Muscle of back (tissue), 11 donors: ENCODE measurements around the gene ANKRD23. TPM values are rescaled to one million over a fixed set of nuclear protein-coding genes. Genes with fewer than 3 reads are reported as not detected.
A peak's percentile ranks its signal among the peaks of the same experiment; 100 is the strongest.
"Not testable (repeated sequence)": the region's sequence is repeated elsewhere in the genome, so short reads cannot be mapped to it uniquely, and the experiment has no call there.

Experiments used
- DNase-seq, 3 donors: peaks; one replicate each; pipeline versions ENCODE4 v3.0.0 to v3.0.0-alpha.2; 2013
- polyA plus RNA-seq, 10 donors: library from polyadenylated mRNA; unstranded; fragments of 120-200 nt; gene quantifications; one replicate each; pipeline ENCODE4 v1.2.1, GENCODE V29; 2013; ENCODE audit not compliant: insufficient read length in 10 of 10

Gene ANKRD23
- polyA plus RNA-seq, 10 donors, result 5.7 to 18.8 (median 9.0) TPM

DNA sequence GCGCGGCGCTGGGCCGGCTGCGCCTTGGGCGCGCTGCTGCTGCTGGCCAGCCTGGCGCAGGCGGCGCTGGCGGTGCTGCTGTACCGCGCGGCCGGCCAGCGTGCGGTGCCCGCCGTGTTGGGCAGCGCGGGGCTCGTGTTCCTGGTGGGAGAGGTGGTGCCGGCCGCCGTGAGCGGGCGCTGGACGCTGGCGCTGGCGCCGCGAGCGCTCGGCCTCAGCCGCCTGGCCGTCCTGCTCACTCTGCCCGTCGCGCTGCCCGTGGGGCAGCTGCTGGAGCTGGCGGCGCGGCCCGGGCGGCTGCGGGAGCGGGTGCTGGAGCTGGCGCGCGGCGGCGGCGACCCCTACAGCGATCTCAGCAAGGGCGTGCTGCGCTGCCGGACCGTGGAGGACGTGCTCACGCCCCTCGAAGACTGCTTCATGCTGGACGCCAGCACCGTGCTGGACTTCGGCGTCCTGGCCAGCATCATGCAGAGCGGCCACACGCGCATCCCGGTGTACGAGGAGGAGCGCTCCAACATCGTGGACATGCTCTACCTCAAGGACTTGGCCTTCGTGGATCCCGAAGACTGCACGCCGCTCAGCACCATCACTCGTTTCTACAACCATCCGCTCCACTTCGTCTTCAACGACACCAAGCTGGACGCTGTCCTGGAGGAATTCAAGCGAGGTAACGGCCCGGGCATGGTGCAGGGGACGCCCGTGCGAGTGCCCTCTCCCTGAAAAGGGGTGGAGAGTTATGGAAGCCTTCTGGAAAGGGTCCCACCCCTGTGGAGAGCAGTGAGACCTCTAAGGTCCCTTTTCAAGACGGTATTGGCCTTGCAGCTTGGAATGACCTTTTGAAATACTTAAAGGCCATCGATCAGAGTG, 26.8 kb downstream of the ANKRD23 start:
- peak in 1 of 3 donors; percentile 63 for DNase-seq

DNA sequence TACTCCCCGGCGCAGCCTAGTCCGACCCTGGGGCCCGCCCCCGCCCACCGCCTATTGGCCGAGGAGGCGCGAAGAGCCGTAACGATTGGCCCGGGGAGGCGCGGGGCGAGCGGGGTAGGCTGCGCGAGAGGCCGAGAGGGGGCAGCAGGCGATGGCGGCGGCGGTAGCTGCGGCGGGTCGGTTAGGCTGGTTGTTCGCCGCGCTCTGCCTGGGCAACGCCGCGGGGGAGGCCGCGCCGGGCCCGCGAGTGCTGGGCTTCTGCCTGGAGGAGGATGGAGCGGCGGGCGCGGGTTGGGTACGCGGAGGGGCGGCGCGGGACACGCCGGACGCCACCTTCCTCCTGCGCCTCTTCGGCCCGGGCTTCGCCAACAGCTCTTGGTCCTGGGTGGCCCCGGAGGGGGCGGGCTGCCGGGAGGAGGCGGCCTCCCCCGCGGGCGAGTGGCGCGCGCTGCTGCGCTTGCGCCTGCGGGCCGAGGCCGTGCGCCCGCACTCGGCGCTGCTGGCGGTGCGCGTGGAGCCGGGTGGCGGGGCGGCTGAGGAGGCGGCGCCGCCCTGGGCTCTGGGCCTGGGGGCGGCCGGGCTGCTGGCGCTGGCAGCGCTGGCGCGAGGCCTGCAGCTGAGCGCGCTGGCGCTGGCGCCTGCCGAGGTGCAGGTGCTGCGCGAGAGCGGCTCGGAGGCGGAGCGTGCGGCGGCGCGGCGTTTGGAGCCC, 27.5 kb downstream of the ANKRD23 start, which contains the start of gene CNNM3:
TSS of gene CNNM3 (plus strand) at position 142 of the 709 bp plus-strand sequence. CDS start at position 152, 10 bp downstream.
- peak; percentile 93 to 98 (median 95) for DNase-seq

DNA sequence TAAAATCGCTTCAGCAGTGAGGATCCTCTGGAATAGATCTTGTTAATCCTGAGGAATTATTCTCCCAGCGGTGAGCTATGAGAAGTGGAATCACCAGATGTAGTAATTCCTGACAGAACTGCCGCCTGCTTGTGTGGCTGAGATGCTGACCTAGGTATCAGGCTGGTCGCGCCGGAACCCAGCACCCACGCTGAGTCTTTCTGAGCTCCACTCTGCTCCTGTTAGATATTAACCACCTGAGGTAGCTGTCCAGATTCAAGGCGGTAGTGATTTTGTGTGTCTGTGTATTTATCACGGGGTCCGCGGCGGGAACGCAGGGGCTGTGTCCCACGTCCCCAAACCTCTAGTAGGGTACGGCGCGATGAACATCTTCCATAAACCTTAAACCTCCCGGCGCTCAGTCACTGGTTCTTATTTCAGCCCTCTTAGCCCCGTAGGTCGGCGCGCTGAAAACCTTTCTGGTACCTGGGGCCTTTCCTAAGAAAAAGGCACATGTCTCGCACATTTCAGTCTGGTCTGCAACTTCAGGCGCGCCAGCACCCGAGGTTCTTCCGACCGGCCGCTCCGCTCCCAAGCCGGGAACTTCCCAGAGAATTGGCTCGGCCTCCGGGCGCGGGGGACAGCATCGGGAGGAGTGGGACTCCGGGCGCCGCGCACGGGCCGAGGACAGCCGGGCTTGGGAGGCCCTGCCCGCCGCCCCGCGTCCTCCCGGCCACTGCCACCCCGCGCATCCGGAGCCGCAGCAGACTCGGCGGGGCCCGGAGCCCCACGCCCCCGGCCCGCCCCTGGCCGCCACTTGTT, 28.3 kb downstream of the ANKRD23 start:
- peak in 1 of 3 donors; percentile 68 for DNase-seq

DNA sequence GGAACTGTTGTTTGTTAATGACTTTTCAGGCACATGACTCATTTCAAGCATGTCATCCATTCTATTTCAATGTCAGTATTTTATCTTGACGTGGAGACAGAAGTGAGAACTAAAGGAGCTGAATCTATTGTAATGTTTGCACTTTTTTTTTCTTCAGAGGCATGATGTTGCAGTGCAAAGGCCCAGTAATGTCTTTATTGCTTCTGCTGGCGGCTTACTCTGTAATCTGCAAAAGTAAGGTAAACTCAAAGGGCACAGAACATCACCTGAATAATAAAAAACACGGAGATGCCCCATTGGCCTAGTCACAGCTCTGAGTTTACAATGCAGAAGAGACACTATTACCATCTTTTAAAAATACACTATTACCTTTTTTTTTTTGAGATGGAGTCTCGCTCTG, 30.2 kb downstream of the ANKRD23 start:
- DNase-seq, result no peak

DNA sequence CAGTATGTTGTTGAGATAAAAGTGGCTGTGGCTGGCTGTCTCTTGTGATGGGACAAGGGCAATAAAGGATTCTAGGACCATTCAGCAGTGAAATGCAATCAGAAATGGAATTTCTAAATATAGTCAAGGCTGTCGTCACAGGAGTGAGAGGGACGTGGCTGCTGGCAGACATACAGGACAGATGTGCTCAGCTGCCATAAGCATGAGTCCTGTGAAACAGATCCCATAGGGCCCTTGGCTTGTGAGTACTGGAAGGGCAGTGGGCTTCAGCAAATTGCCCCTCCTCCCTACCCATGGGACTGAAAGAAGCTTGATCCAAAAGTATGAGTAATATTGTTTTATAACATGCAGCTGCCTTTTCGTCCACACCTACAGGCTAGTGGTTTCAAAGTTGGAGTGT, 31.9 kb downstream of the ANKRD23 start:
- DNase-seq, result peak; percentile 78 to 94 (median 87)

DNA sequence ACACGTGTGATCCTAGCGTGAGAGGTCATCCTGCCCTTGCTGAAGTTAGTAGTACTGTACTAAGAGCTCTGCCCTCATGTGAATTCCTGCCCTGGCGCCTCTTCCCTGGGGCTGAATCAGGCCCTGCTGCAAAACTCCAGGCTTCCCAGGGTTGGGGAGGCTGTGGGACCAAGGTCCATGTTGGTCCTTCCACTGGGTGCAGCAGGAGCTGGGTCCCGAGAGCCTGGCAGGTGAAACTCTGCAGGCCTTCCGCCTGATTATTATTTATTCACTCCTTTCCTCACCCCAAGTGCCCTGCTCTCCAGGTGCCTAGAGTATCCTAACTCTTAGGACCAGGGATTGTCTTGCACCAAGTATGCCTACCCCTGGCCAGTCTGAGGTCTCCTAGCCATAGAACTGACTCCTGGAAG, 33.0 kb downstream of the ANKRD23 start:
- no peak for DNase-seq

DNA sequence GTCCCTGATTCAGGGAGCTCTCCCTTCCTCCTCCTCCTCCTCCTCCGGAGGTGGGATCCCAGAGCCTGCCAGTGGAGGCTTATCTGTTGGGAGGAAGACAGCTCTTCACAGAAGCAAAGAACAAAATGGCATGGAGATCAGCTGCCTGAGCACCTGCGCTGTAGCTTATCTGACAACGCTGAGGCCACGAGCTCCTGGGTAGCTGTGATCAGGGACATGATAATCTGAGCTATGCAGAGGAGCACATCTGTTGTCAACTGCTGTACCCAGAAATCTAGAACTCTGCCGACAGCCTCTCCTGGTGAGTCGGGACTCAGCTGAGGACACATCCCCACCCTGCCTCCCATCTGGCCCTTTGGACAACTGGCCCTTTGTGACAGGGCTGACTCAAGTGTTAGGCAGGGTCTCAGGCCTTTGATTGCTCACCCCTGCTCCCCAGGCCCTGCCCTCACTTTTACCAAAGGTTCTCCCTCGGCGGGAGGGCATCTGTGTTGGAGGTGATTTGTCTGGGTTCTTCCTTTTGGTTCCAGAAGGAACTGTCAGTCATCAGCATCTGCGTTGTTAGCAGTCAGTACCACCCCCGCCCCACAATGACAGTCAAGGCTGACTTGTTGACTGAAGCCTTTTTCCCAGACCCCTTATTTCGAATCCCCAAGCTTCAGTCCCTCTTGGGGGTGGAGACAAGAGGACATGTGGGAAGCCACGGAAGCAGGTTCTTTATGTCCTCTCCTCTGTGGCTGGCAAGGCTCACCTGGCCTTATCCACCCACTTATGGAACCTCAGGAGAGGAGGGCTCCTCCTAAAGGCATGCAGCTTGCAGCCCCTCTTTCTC, 33.7 kb downstream of the ANKRD23 start:
- no peak for DNase-seq

DNA sequence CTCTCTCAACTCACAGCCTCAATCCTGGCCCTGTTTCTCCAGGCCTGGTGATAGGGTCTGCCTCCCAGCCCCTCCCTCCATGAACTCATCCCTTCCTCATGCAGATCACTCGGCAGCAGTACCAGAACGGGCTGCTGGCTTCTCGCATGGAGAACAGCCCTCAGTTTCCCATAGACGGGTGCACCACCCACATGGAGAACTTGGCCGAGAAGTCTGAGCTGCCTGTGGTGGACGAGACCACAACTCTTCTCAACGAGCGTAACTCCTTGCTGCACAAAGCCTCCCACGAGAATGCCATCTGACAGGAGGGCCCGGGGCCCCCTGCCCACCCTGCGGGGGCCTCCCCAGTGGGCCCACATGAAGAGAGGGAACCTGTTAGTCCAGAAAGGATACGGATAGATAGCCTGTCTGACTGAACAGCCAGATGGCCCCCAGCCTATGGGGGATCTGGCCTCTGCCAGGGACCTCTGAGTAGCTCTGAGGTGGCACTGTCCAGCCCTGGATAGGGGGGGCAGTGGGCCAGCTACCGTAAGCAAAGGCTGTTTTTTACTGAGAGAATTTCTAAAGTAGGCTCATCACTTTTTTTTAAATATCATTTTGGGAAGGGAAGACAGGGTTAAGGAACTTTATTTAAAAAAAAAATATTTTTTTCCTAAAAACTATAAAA, 34.5 kb downstream of the ANKRD23 start:
- no peak for DNase-seq

DNA sequence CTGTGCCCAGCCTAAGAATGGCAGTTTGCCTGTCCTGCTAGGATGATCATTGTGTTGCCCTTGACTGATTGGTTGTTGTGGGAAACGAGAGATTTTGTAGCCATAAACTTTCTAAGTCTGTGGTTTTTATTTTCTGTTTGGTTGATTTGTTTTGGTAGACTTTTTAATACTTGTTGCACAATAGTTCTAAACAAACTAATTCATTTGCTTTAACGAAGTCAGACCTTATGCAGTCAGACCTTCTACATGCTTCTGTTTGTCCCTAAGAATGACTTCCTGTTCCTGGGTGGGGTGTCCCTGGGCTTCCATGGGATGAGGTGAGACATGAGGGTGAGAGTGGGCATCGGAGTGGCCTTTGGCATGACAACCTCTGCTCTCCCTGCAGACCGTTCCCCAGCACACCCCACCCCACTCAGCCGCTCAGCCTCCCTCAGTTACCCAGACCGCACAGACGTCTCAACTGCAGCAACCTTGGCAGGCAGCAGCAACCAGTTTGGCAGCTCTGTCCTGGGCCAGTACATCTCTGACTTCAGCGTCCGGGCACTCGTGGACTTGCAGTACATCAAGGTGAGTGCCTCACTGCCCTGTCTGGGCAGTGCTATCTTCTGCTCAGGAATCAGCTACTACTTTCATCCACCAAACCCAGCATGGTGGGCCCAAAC, 35.5 kb downstream of the ANKRD23 start:
- DNase-seq, result no peak

DNA sequence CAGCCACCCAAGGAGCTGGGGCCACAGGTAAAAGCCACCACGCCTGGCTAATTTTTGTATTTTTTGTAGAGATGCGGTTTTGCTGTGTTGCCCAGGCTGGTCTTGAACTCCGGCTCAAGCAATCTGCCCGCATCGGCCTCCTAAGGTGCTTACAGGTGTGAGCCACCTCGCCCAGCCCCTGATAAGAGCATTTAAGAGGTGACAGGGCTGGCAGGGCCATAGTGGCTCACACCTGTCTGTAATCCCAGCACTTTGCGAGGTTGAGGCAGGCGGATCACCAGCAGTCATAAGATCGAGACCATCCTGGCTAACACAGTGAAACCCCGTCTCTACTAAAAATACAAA, 36.7 kb downstream of the ANKRD23 start:
- DNase-seq, result no peak

DNA sequence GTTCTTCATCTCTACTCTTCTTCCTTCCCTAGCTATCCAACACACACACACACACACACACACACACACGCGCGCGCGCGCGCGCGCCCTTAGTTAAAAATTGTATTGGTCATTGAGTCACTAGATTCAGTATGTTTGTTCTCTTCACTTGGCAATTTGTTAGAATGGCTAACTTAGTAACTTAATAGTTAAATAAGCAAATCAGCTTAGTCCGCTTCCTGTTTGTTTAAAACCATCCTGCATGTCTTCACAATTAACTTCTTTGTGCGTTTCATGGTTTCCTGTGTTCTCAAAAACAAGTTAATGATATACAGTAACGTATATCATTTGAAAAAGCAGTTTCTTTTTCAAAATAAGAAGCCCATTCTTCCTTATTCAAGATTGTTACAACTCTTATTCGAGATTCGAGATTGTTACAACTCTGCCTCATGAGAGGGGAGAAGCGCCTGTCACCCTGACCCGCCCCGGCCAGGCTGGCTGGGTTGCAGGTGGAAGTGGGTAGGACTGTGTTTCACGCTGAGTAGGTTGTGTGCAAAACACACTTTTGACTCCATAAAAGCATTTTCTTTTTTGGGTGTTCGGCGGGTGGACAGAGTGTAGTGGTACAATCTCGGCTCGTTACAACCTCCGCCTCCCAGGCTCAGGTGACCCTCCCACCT, 37.2 kb downstream of the ANKRD23 start:
- DNase-seq, result no peak

DNA sequence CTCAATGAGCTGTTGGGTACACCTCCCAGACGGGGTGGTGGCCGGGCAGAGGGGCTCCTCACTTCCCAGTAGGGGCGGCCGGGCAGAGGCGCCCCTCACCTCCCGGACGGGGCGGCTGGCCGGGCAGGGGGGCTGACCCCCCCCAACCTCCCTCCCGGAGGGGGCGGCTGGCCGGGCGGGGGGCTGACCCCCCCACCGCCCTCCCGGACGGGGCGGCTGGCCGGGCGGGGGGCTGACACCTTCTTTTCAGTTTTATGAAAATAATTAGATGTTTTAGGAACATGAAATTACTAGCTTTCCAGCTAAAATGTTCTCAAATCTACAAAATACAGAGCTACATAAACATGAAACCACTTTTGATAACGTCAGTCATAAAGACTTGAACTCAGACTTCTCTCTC, 37.9 kb downstream of the ANKRD23 start:
- not testable (repeated sequence) for DNase-seq

DNA sequence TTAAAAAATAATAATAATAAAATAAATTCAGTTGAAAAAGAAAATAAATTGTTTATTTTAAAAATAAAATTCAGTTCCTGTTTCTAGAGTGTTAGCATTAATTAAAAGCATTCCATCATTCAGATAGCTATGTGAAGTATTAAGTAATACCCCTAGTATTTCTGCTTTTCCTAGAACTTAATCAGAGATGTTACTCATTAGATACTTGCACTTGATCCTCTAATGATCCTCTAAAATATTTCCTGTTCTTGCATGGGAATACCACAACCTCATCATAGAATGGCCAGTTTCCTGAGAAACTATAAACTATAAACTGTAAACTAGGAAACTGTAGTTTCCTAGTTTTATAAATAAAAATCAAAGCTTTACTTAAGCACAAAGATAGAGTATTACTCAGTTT, 38.8 kb downstream of the ANKRD23 start:
- DNase-seq, result no peak

DNA sequence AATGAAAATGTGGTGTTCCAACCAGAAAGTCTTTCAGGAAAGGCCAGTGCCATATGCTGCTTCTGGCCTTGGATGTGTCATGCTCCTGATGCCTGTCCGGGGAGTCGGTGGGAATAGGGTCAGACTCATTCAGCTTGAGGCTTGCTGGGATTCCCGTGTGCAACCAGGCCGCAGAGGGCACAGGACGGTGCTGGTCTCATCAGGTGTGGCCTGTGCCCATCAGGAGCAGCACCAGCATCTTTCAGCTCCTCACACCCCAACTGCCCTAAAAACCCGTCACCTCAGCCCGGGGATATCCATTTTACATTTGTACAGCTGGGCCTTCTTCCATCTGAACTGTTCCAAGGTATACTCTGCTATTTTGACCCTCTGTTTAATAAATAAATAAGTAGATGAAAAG, 41.1 kb downstream of the ANKRD23 start:
- no peak for DNase-seq

DNA sequence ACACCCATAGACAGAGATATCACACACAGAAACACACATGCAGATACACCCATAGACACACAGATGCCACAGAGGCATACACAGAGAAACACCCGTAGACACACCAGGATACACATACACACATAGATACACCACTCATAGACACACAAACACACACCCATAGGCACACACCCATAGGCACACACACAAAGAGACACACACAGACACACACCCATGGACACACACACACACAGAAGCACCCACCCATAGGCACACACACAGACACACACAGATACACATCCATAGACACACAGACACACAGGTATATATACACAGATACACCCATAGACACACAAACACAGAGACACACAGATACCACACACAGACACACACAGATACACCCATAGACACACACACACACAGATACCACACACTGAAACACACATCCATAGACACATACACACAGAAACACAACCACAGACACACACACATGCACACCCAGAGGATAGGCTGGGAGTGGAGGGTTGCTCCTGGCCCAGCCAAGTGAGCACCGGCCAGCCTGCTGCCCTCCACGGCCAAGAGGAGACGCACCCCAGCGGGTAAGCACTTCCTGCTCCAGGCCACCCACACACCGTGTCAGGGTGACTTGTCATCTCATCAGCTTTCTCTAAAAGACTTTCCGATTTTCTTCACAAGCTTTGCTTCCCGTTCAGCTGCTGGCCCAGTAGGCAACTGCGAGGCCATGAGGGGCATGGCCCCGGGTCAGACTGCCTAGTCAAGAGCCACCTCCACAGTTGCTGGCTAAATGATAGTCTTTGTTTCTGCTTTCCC, 41.8 kb downstream of the ANKRD23 start:
- DNase-seq, result no peak

DNA sequence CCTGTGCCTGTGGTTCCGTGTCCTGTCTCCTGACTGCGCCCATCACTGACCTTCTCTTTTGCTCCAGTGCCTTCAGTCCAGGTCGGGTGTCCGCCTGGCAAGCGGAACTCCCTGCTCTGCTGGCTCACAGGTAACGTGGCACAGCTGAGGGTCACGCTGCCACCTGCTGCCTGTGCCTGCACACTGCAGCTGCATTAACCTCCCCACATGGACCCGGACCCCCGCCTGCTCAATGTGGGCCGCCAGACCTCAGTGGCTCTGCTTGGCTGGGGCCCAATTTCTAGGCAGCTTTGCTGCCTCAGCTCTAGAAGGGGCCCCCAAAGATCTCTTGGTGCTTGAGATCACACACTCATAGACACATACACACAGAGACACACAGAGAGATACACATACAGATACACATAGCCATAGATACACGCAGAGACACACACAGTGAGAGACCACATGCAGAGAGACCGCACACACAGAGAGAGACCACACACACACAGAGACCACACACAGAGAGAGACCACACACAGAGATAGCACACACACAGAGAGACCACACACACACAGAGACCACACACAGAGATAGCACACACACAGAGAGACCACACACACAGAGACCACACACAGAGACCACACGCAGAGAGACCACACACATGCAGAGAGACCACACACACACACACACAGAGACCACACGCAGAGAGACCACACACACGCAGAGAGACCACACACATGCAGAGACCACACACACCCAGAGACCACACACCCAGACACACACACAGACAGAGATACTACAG, 42.6 kb downstream of the ANKRD23 start:
- peak; percentile 39 to 80 (median 69) for DNase-seq

DNA sequence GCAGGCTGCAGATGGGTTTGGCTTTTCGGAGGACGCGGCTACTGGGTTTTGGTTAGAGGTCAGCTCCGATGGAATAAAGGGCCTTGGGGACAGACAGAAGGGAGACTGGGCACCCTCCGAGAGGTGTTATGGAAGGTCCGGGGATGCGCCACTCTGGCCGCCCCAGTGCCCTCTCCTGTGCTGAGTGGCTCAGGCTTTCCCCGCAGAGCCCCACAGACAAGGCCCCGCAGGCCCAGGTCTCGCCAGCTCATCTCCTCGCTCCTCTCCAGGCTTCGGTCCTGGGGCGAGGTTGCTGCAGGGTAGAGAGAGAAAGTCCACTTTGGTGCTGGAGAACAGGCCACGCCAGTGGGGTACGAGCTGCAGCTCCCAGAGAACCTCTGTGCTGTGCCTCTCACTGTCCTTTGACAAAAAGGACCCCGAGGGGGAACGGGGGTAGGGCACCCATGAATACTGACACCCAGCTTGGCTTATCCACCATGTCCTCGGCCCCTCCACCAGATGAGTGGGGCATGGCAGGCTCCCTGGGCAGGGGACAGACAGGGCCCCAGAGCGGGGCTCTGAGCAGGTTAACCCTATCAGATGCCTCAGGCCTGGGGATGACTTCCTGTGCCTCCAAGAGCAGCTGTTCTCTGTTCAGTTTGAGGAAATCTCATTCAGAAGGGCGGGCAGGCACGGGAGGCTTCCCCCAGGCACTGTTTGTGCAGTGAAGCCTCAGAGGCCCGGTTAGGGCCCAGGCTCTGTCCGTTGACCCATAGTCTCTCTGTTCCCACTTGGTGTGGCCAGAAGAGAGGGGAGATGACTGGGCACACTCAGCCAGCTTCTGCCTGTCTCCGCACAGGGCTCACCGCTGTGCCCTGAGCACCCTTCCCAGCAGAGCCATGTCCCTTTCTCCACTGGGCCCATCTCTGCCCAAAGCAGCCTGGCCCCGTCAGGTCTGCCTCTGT, 43.5 kb downstream of the ANKRD23 start:
- no peak for DNase-seq
